IPS-20b (cell line): ENCODE data around the gene HK2.

ENCODE experiments used
- H3K27ac ChIP-seq: one replicate; pipeline ENCODE4 v1.5.1; 2013; ENCODE audit warnings: low read length
- H3K27me3 ChIP-seq: 2 replicates; pipeline ENCODE4 v1.6.1; 2013; ENCODE audit warnings: mild to moderate bottlenecking, low read length, inconsistent platforms; ENCODE audit not compliant: insufficient read depth
- H3K36me3 ChIP-seq: 2 replicates; pipeline ENCODE4 v1.6.1; 2013; ENCODE audit warnings: low read depth, mild to moderate bottlenecking, inconsistent platforms, low read length, moderate library complexity; ENCODE audit not compliant: insufficient read depth
- H3K4me1 ChIP-seq: 2 replicates; pipeline ENCODE4 v1.6.1; 2013; ENCODE audit warnings: mild to moderate bottlenecking, control low read depth, inconsistent platforms, low read length, moderate library complexity; ENCODE audit not compliant: insufficient read depth
- H3K4me3 ChIP-seq: 2 replicates; pipeline ENCODE4 v1.5.1; 2013; ENCODE audit warnings: mild to moderate bottlenecking, low read length, inconsistent platforms
- H3K9ac ChIP-seq: 2 replicates; pipeline ENCODE4 v1.6.1; 2013; ENCODE audit warnings: low read depth, mild to moderate bottlenecking, inconsistent platforms, low read length, moderate library complexity
- H3K9me3 ChIP-seq: 2 replicates; pipeline ENCODE4 v1.6.1; 2013; ENCODE audit warnings: mild to moderate bottlenecking, low read depth, low read length, inconsistent platforms; ENCODE audit not compliant: insufficient read depth

The HK2 gene

DNA sequence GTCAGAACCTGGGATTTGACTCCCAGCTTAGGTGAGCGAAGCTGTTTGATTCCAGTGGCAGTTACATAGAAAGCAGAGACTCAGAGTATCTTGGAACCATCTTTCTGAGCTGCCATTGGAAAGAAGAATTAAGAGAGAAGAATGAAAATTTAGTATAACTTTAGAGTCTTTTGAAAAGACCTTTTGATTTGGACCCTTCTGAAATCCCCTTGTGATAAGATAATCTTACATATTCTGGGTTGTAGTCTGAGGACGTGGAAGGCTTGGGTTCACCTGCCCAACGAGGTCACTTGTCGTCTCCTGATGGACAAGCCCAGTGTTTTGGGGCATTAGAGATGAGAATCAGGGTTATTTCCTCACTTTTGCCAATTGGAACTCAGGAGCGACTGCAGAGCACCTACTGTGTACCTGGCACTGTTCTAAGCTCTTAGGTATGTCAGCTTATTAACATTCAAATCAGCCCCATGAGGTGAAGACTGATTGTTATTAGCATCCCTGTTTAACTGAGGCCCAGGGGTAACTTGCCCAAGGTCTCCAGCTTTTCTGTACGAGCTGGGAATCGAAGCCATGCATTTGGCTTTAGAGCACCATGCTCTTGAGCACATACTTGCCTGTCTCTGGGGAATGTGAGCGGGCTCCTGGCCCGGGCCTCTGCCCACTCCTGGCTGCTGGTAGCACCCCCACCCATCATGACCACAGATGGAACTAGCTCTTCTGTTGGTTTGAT, 2.9 kb downstream of the HK2 start:
- Histone ChIP-seq H3K36me3 (no peaks in the 10 kb centered on the region; the same call in 1 of the 2 replicates), H3K27me3 (0 out of 2 replicates have a peak, but pooled peaks cover 8% of the 10 kb centered on the region), H3K27ac (no peak overlapping the region), H3K4me1 (peaks cover 15% of the 10 kb centered on the region), H3K9ac (peak overlapping the region; percentile 48; the same call in 1 of the 2 replicates), H3K9me3 (no peaks in the 10 kb centered on the region), H3K4me3 (peak overlapping the region; percentile 83)

DNA sequence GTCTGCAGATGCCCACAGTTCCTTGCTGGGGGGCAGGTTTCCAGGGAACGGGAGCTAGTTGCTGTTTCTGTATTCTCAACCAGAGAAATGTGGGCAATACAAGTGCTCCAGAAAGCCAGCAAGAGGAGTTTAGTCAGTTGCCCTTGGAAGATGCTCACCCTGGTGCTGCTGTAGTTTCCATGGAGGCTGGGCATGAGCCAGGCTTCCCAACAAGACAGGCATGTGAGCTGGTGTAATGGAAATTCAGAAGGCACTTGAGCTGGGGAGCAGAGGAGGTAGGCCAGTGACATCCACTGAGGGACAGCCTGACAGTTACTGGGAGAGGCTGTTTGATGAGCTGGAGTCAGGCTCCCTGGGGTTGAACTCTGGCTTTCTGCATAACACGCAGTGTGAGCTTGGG, 7.7 kb downstream of the HK2 start:
- Histone ChIP-seq H3K9ac (no peak overlapping the region; the same call in 1 of the 2 replicates), H3K27me3 (no peaks in the 10 kb centered on the region), H3K4me1 (peaks cover 24% of the 10 kb centered on the region), H3K4me3 (no peak overlapping the region), H3K36me3 (peaks cover 3% of the 10 kb centered on the region), H3K27ac (no peak overlapping the region), H3K9me3 (no peaks in the 10 kb centered on the region)

DNA sequence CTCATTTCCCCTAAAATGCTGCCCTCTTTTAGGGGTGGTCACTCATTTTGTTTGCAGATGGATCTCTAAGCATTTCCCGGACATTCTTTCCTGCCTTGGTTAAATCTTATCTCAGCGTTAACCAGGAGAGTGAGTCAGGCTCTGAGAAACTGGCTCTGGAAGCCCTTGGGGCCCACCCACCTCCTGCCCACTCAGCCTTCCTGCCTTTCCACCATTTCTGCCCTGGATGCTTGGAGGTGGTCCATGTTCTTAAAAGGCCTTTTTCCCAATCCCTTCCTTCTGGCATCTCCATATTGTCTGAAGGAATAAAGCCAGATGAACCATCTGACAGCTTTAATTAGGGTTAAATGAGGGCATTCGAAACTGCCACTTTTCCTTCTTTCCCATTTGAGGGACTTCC, 9.5 kb downstream of the HK2 start:
- Histone ChIP-seq H3K4me3 (no peak overlapping the region), H3K27ac (no peak overlapping the region), H3K9ac (no peak overlapping the region)

DNA sequence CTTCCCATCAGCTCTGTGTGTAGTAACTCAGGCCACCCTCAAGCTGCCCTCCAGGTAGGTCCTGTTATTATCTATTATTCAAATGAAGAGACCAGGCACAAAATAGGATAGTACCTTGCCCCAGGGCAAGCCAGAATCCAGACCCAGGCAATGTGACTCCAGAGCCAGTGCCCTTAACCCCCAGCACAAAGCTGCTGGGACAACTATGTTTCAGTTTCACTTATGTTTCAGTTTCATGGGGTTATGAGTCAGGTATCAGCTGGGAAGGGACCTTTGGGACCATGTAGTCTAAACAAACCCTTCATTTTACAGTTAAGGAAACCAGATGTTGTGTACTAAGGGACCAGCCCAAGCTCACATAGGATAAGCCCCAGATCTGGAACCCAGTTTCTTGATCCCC, 10.0 kb downstream of the HK2 start:
- no peaks in the 10 kb centered on the region for H3K9me3 ChIP-seq
- H3K4me1 ChIP-seq = peaks cover 18% of the 10 kb centered on the region
- H3K27ac ChIP-seq = no peak overlapping the region
- H3K9ac ChIP-seq = no peak overlapping the region
- H3K4me3 ChIP-seq = no peak overlapping the region
- peaks cover 3% of the 10 kb centered on the region for H3K36me3 ChIP-seq
- H3K27me3 ChIP-seq = no peaks in the 10 kb centered on the region

More for the DNA sequence above, 9.5 kb downstream of the HK2 start:
- no peaks in the 10 kb centered on the region for H3K27me3 ChIP-seq
- no peaks in the 10 kb centered on the region for H3K9me3 ChIP-seq
- H3K36me3 ChIP-seq = peaks cover 3% of the 10 kb centered on the region
- peaks cover 14% of the 10 kb centered on the region; the same call in 1 of the 2 replicates for H3K4me1 ChIP-seq

DNA sequence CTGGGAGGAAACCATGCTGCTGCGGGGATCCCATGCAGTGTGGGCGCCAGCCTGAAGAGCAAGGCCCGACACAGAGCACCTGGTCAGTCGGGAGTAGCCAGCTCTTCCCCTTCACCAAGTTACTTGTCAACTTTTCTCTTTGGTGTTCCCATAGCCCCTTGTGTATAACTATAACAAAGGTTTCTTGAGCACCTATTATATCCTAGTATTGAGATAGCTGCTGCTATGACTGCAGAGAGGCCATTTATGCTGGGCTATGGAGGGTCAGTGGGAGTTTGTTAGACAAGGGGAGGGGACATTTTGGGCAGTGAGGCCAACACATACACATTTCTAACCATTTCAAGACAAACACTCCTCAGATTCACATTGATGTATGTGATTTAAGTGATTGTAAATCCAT, 10.8 kb downstream of the HK2 start:
- H3K4me1 ChIP-seq = peaks cover 27% of the 10 kb centered on the region
- no peaks in the 10 kb centered on the region for H3K27me3 ChIP-seq
- H3K36me3 ChIP-seq = peaks cover 3% of the 10 kb centered on the region
- H3K9ac ChIP-seq = no peak overlapping the region
- H3K4me3 ChIP-seq = no peak overlapping the region
- no peak overlapping the region for H3K27ac ChIP-seq
- H3K9me3 ChIP-seq = no peaks in the 10 kb centered on the region

DNA sequence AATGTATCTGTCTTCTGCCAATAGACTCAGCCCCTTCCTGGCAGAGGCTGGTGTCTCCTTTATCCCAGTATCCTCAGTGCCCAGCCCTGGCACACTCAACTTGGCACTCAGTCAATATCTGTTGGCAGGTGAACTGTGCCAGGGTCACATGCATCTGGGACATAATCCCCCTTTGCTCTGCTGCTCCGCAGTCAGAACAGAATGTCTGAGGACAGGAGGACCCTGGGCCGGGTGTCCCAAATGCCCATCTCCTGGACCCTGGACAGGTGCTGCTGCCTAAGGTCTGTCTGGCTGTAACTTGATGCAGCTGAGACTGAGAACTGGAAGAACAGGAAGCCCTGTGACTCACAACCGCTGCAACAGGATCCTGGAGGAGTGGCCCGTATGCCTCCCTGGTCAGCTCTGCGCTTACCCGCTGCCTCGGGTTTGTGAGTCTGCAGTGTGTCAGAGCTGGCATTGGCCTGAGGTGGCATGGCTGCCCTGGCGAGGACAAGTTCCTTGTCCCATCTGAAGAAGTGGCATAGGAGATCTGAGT, 11.4 kb downstream of the HK2 start:
- Histone ChIP-seq H3K36me3 (peaks cover 3% of the 10 kb centered on the region; the same call in 1 of the 2 replicates), H3K9ac (no peak overlapping the region), H3K27ac (no peak overlapping the region), H3K4me3 (no peak overlapping the region), H3K4me1 (peaks cover 32% of the 10 kb centered on the region), H3K9me3 (no peaks in the 10 kb centered on the region), H3K27me3 (no peaks in the 10 kb centered on the region)

DNA sequence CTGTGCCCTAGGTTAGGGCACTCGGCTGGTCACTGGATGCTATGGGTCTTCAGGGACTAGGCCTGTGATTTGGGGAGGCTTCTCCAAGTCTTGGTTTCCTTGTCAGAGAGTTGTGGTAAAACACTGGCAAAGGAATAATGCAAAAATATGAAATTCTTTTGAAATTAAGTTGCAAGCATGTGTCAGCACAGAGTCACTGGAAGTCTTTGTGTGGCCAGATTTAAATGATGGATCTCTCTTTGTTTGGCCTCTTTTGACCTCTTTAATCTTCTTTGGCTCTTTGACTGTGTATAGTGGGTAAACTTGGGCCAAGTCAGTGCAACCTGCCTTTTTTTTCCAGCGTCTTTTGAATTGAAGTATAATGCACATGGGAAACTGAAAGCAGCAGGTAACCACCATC, 12.1 kb downstream of the HK2 start:
- H3K9ac ChIP-seq = no peak overlapping the region
- H3K36me3 ChIP-seq = peaks cover 3% of the 10 kb centered on the region; the same call in 1 of the 2 replicates
- H3K4me3 ChIP-seq = no peak overlapping the region
- no peak overlapping the region for H3K27ac ChIP-seq
- peaks cover 38% of the 10 kb centered on the region for H3K4me1 ChIP-seq
- H3K27me3 ChIP-seq = no peaks in the 10 kb centered on the region
- H3K9me3 ChIP-seq = no peaks in the 10 kb centered on the region

DNA sequence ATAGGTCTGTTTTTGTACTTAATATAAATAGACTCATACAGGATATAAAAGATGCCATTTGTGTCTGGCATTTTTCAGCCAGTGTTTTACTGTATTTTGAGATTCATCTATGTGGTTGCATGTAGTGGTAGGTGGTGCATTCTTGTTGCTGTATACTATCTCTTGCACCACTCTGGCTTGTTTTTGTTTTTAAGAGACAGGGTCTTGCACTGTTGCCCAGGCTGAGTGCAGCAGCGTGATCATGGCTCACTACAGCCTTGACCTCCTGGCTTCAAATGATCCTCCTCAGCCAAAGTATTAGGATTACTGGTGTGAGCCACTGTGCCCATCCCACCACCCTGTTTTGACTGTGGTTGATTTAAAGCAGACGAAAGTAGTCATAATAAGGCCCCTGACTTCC, 12.6 kb downstream of the HK2 start:
- Histone ChIP-seq H3K27me3 (no peaks in the 10 kb centered on the region), H3K36me3 (peaks cover 8% of the 10 kb centered on the region; the same call in 1 of the 2 replicates), H3K4me3 (no peak overlapping the region), H3K4me1 (peaks cover 37% of the 10 kb centered on the region), H3K9ac (no peak overlapping the region), H3K27ac (no peak overlapping the region), H3K9me3 (no peaks in the 10 kb centered on the region)

DNA sequence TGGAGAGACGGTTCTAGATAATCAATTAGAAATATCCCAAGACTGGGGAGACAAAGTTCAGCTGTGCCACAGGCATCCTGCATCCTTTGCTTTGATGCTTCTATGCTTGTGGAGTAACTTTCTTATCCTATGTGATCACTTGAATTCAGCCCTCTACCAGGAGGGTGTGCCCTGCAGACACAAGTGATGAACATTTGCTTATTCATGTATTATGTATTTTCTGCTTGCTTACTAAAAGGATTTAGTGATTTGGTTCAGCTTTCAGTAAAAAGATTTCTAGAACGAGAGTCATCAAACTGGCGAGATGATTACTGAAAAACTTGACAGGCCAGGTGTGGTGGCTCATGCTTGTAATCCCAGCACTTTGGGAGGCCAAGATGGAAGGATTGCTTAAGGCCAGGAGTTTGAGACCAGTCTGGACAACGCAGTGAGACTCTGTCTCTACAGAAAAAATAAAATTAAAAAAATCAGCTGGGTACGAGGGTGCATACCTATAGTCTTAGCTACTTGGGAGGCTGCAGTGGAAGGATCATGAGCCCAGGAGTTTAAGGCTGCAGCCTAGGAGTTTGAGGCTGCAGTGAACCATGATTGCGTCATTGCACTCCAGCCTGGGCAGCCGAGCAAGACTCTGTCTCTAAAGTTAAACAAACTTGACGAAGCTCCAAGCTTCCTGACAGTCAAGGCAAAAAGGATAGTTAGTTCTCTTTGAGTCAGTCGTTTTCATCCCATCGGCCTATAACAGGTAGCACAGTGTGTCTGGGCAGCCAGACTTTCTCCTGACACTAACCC, 13.3 kb downstream of the HK2 start:
- peaks cover 34% of the 10 kb centered on the region for H3K4me1 ChIP-seq
- no peak overlapping the region for H3K4me3 ChIP-seq
- no peak overlapping the region for H3K9ac ChIP-seq
- H3K27me3 ChIP-seq = no peaks in the 10 kb centered on the region
- peaks cover 10% of the 10 kb centered on the region; the same call in 1 of the 2 replicates for H3K36me3 ChIP-seq
- no peak overlapping the region for H3K27ac ChIP-seq
- no peaks in the 10 kb centered on the region for H3K9me3 ChIP-seq

DNA sequence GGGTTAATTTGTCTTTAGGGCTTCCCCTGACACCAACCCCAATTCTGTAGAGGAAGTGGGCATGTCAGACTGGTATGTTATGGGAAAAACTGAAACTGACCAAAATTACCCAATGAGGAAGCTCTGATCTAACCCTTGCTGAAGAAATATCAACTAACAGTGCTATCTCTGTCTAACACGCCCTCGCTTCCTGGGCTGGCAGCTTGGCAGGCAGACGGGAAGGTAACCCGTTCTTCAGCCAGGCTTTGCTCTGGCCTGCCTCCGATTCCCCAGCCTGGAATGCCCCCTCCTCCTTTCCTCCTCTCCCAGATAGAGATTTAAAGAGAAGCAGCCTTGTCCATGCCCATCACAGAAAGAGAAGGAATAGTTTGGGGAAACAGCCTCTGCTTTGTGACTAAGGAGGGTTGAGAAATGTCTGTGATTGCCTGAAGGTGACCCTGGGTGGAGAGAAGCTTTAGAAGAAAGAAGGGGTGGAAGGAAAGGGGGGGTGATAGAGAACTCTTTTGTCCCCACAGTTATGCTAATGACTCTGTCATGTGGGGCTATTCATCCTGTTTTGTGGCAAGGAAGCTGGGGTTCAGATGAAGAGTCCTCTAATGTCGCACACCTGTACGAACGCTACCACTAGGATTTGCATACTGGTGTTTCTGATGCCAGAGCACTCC, 15.4 kb downstream of the HK2 start:
- H3K9me3 ChIP-seq = no peaks in the 10 kb centered on the region
- H3K27me3 ChIP-seq = no peaks in the 10 kb centered on the region
- H3K27ac ChIP-seq = peak overlapping the region; percentile 69
- H3K4me3 ChIP-seq = peak overlapping the region; percentile 46
- peak overlapping the region; percentile 59; the same call in 1 of the 2 replicates for H3K9ac ChIP-seq
- peaks cover 12% of the 10 kb centered on the region for H3K36me3 ChIP-seq
- H3K4me1 ChIP-seq = peaks cover 34% of the 10 kb centered on the region

DNA sequence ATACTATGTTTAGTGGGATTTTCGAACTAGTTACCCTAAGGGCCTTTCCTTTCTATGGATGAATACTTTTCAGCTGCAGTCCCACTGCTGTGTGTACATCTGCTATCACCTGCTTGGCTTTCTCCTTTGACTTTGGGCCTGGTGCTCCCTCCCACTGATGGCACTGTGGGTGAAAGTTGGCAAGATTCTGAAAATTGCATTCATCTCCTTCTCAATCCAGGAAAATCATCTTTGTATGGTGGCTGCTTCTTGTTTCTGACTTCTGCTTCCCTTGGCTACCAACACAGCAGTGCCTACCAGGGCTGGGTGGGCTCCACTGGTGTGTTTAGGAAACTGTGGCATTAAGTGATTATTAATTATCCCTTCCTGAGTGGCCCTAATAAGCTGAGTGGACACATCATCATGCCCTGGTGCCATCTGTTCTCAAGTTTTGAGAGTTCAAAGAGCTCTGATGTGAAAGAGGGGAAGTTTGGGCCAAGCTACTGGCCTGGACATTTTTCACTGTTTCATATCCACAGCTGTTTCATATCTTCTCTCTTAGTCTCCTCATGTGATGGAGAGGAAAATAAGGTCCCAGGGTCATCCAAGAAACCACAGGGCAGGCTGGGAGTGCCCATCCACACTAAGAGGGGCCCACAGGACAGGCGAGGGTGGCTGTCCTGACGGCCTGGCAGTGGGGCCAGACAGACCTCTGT, 16.7 kb downstream of the HK2 start:
- peaks cover 25% of the 10 kb centered on the region for H3K36me3 ChIP-seq
- no peak overlapping the region for H3K27ac ChIP-seq
- H3K4me1 ChIP-seq = peaks cover 27% of the 10 kb centered on the region
- no peaks in the 10 kb centered on the region for H3K27me3 ChIP-seq
- no peak overlapping the region for H3K9ac ChIP-seq
- no peak overlapping the region for H3K4me3 ChIP-seq
- H3K9me3 ChIP-seq = no peaks in the 10 kb centered on the region
